SK-N-SH (cell line): Measurements from ENCODE around the gene CHAT. TPM values are rescaled to one million over a fixed set of nuclear protein-coding genes. Genes with fewer than 3 reads are reported as not detected.

Source experiments
- CTCF ChIA-PET: fragments of 300-600, 350-600 bp; formaldehyde crosslinking; extraction: SDS; loops from one replicate; lab custom pipeline; 2021; lab: Yijun Ruan, JAX
- POLR2A ChIA-PET: fragments of 350-600 bp; sonication (Branson Sonifier 250); formaldehyde crosslinking; extraction: SDS; loops from one replicate; lab custom pipeline; 2020; ENCODE audit warnings: antibody characterized with exemption, inconsistent platforms; lab: Yijun Ruan, JAX
- DNase-seq: peaks from one replicate; pipeline ENCODE4 v3.0.0; 2012
- H2AFZ ChIP-seq: fragments of 200-600 bp; sonication (generic); 2 replicates; pipeline ENCODE4 v1.8.1; 2016; ENCODE audit warnings: antibody characterized with exemption, mild to moderate bottlenecking, low read depth
- H3F3A ChIP-seq: fragments of 200-600 bp; sonication (generic); replicated peaks from 2 replicates; pipeline ENCODE3; 2016; ENCODE audit warnings: antibody characterized with exemption, mild to moderate bottlenecking; ENCODE audit not compliant: insufficient read depth
- H3K27ac ChIP-seq, 2 experiments: fragments of 200-500 bp in 1 of 2; fragments of 200-600 bp in 1 of 2; sonication (Bioruptor generic) in 1 of 2; sonication (generic), shearing (Covaris generic) in 1 of 2; 2 replicates each; pipeline versions ENCODE4 v1.5.1 to v1.6.1; 2014 to 2016; ENCODE audit warnings: low read depth in 2 of 2, inconsistent platforms in 1 of 2, low read length in 1 of 2, mild to moderate bottlenecking in 1 of 2, mixed read lengths in 1 of 2
- H3K27me3 ChIP-seq: fragments of 200-600 bp; sonication (generic), shearing (Covaris generic); 2 replicates; pipeline ENCODE4 v1.6.1; 2016; ENCODE audit warnings: mixed run types; ENCODE audit not compliant: insufficient read depth
- H3K36me3 ChIP-seq, 2 experiments: fragments of 200-500 bp in 1 of 2; fragments of 200-600 bp in 1 of 2; sonication (Bioruptor generic) in 1 of 2; sonication (generic) in 1 of 2; replicated peaks in 1 of 2; 2 replicates each; pipeline versions ENCODE3 to v1.5.1; 2014 to 2016; ENCODE audit warnings: low read length in 1 of 2, mild to moderate bottlenecking in 1 of 2; ENCODE audit not compliant: insufficient read depth in 2 of 2, control insufficient read depth in 1 of 2
- H3K4me1 ChIP-seq, 2 experiments: fragments of 200-500 bp in 1 of 2; fragments of 200-600 bp in 1 of 2; sonication (Bioruptor generic) in 1 of 2; sonication (generic), shearing (Covaris generic) in 1 of 2; 2 replicates each; pipeline versions ENCODE4 v1.5.1 to v1.6.1; 2014 to 2016; ENCODE audit warnings: low read depth in 1 of 2, low read length in 1 of 2, mixed run types in 1 of 2; ENCODE audit not compliant: insufficient read depth in 2 of 2, control insufficient read depth in 1 of 2
- H3K4me2 ChIP-seq: fragments of 200-600 bp; sonication (generic), shearing (Covaris generic); 2 replicates; pipeline ENCODE4 v1.6.1; 2017; ENCODE audit warnings: mixed run types
- H3K4me3 ChIP-seq, 2 experiments: fragments of 200-500 bp in 1 of 2; fragments of 200-600 bp in 1 of 2; sonication (Bioruptor generic) in 1 of 2; sonication (generic), shearing (Covaris generic) in 1 of 2; 2 replicates each; pipeline versions ENCODE4 v1.5.1 to v1.8.1; 2014 to 2016; ENCODE audit warnings: low read depth in 2 of 2, inconsistent platforms in 1 of 2, low read length in 1 of 2, mild to moderate bottlenecking in 1 of 2, mixed read lengths in 1 of 2, moderate library complexity in 1 of 2
- H3K79me2 ChIP-seq: fragments of 200-600 bp; sonication (generic); 2 replicates; pipeline ENCODE4 v1.8.1; 2017; ENCODE audit warnings: mild to moderate bottlenecking; ENCODE audit not compliant: insufficient read depth
- H3K9ac ChIP-seq: fragments of 200-600 bp; sonication (generic); 2 replicates; pipeline ENCODE4 v1.6.1; 2017; ENCODE audit warnings: mixed run types
- H3K9me2 ChIP-seq: fragments of 200-600 bp; sonication (generic); 2 replicates; pipeline ENCODE4 v1.6.1; 2017; ENCODE audit warnings: mixed run types
- H3K9me3 ChIP-seq: fragments of 200-600 bp; sonication (generic); 2 replicates; pipeline ENCODE4 v1.6.1; 2017; ENCODE audit warnings: mixed run types, mild to moderate bottlenecking, moderate library complexity
- H4K20me1 ChIP-seq: fragments of 200-600 bp; sonication (generic); 2 replicates; pipeline ENCODE4 v1.6.1; 2017; ENCODE audit warnings: mild to moderate bottlenecking, mixed run types; ENCODE audit not compliant: insufficient read depth
- CHD2 ChIP-seq: fragments of 150-350 bp; IDR thresholded peaks from 2 replicates; pipeline ENCODE4 v1.6.1; 2018; ENCODE audit warnings: low read length; ENCODE audit not compliant: partially characterized antibody
- ELF1 ChIP-seq: IDR thresholded peaks from 2 replicates; pipeline ENCODE4 v1.4.0; 2012
- FOSL2 ChIP-seq: IDR thresholded peaks from 2 replicates; pipeline ENCODE4 v1.4.0; 2012; ENCODE audit warnings: low read depth, mild to moderate bottlenecking, moderate library complexity, borderline replicate concordance
- NFIC ChIP-seq: IDR thresholded peaks from 2 replicates; pipeline ENCODE4 v1.4.0; 2012; ENCODE audit warnings: borderline replicate concordance
- RAD21 ChIP-seq: IDR thresholded peaks from 2 replicates; pipeline ENCODE4 v1.6.1; 2012; ENCODE audit warnings: mild to moderate bottlenecking, low read length
- TAF1 ChIP-seq: IDR thresholded peaks from 2 replicates; pipeline ENCODE4 v1.6.1; 2012; ENCODE audit warnings: low read depth, mild to moderate bottlenecking, low read length, moderate library complexity, borderline replicate concordance
- TCF12 ChIP-seq: IDR thresholded peaks from 2 replicates; pipeline ENCODE4 v1.4.0; 2012
- TEAD4 ChIP-seq: IDR thresholded peaks from 2 replicates; pipeline ENCODE4 v1.4.0; 2012; ENCODE audit warnings: mild to moderate bottlenecking, borderline replicate concordance; ENCODE audit not compliant: insufficient read depth
- YY1 ChIP-seq: IDR thresholded peaks from 2 replicates; pipeline ENCODE4 v1.4.0; 2012; ENCODE audit warnings: low read depth, mild to moderate bottlenecking
- WGBS: methylation state at CpG from one replicate; pipeline ENCODE4 v1.1.6; 2017; ENCODE audit warnings: low lambda C conversion rate; 5-methylcytosine and 5-hydroxymethylcytosine counted together
- polyA plus RNA-seq, 3 experiments: library from polyadenylated mRNA; depleted of rRNA; stranded (reverse); fragments of >200 nt; gene quantifications; 2 replicates each; pipeline ENCODE4 v1.2.3, GENCODE V29; 2012
- TF ChIP-seq, protein P1 (sequence below): IDR thresholded peaks from 2 replicates; pipeline ENCODE4 v1.4.0; 2012; ENCODE audit warnings: low read depth, borderline replicate concordance
- TF ChIP-seq, protein P2 (sequence below): fragments of 150-350 bp; IDR thresholded peaks from 2 replicates; pipeline ENCODE4 v1.6.1; 2017; ENCODE audit warnings: antibody characterized with exemption, low read length, low read depth, borderline replicate concordance
- TF ChIP-seq, protein P3 (sequence below): IDR thresholded peaks from 2 replicates; pipeline ENCODE4; 2012
- TF ChIP-seq, protein P4 (sequence below): IDR thresholded peaks from 2 replicates; pipeline ENCODE4 v1.4.0; 2012; ENCODE audit warnings: low read depth, borderline replicate concordance

Gene CHAT
- polyA plus RNA-seq, 1 of the 3 experiments (the other 2 are of a cell fraction): not detected

- Histone ChIP-seq H3K79me2 (no peaks in the 10 kb centered on the region), H3K4me2 (no peak overlapping the region), H3K36me3 (no peaks in the 10 kb centered on the region), H3K27ac (peak overlapping the region in 1 of 2 experiments; percentile 78; a peak in 2 of 4 replicates), H2AFZ (no peak overlapping the region), H3K9me2 (no peaks in the 10 kb centered on the region), H3F3A (no peaks in the 10 kb centered on the region), H3K9ac (no peak overlapping the region), H3K4me1 (peaks cover 0 to 28% of the 10 kb centered on the region in 2 experiments; a peak in 2 of 4 replicates), H3K4me3 (no peak overlapping the region), H3K27me3 (no peaks in the 10 kb centered on the region; the same call in 1 of the 2 replicates), H4K20me1 (no peaks in the 10 kb centered on the region), H3K9me3 (no peaks in the 10 kb centered on the region)
- DNase-seq: no peak
- TF ChIP-seq, protein P1, sequence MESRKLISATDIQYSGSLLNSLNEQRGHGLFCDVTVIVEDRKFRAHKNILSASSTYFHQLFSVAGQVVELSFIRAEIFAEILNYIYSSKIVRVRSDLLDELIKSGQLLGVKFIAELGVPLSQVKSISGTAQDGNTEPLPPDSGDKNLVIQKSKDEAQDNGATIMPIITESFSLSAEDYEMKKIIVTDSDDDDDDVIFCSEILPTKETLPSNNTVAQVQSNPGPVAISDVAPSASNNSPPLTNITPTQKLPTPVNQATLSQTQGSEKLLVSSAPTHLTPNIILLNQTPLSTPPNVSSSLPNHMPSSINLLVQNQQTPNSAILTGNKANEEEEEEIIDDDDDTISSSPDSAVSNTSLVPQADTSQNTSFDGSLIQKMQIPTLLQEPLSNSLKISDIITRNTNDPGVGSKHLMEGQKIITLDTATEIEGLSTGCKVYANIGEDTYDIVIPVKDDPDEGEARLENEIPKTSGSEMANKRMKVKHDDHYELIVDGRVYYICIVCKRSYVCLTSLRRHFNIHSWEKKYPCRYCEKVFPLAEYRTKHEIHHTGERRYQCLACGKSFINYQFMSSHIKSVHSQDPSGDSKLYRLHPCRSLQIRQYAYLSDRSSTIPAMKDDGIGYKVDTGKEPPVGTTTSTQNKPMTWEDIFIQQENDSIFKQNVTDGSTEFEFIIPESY: no peak
- TF ChIP-seq YY1 (no peak), TAF1 (no peak), FOSL2 (no peak), TCF12 (no peak), CHD2 (no peak), RAD21 (no peak), ELF1 (no peak), NFIC (no peak), TEAD4 (no peak)
- TF ChIP-seq, protein P2, sequence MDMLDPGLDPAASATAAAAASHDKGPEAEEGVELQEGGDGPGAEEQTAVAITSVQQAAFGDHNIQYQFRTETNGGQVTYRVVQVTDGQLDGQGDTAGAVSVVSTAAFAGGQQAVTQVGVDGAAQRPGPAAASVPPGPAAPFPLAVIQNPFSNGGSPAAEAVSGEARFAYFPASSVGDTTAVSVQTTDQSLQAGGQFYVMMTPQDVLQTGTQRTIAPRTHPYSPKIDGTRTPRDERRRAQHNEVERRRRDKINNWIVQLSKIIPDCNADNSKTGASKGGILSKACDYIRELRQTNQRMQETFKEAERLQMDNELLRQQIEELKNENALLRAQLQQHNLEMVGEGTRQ: no peak
- TF ChIP-seq, protein P3, sequence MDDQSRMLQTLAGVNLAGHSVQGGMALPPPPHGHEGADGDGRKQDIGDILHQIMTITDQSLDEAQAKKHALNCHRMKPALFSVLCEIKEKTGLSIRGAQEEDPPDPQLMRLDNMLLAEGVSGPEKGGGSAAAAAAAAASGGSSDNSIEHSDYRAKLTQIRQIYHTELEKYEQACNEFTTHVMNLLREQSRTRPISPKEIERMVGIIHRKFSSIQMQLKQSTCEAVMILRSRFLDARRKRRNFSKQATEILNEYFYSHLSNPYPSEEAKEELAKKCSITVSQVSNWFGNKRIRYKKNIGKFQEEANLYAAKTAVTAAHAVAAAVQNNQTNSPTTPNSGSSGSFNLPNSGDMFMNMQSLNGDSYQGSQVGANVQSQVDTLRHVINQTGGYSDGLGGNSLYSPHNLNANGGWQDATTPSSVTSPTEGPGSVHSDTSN: no peak
- TF ChIP-seq, protein P4, sequence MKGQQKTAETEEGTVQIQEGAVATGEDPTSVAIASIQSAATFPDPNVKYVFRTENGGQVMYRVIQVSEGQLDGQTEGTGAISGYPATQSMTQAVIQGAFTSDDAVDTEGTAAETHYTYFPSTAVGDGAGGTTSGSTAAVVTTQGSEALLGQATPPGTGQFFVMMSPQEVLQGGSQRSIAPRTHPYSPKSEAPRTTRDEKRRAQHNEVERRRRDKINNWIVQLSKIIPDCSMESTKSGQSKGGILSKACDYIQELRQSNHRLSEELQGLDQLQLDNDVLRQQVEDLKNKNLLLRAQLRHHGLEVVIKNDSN: no peak
- 53% methylated on average over 5 of the region's 8 CpGs for WGBS
- CTCF ChIA-PET: interaction anchor here (0.9 to 1.0 kb wide), 3 partner anchors 11 to 26 kb away, joined by 3 read pairs; no protein-coding TSS in a partner anchor
- POLR2A ChIA-PET: no interaction called here
These were observed 20.3 kb downstream of the CHAT start for GRCh38 chr10:49634069-49634660.
